SH-SY5Y (cell line): ENCODE measurements around the gene POLR1H.

Source experiments
- GATA2 ChIP-seq: IDR thresholded peaks from 2 replicates; pipeline ENCODE4 v1.6.1; 2011; ENCODE audit warnings: mild to moderate bottlenecking, low read depth, low read length
- GATA3 ChIP-seq: IDR thresholded peaks from 2 replicates; pipeline ENCODE4 v1.6.1; 2011; ENCODE audit warnings: low read depth, mild to moderate bottlenecking, low read length, moderate library complexity

DNA sequence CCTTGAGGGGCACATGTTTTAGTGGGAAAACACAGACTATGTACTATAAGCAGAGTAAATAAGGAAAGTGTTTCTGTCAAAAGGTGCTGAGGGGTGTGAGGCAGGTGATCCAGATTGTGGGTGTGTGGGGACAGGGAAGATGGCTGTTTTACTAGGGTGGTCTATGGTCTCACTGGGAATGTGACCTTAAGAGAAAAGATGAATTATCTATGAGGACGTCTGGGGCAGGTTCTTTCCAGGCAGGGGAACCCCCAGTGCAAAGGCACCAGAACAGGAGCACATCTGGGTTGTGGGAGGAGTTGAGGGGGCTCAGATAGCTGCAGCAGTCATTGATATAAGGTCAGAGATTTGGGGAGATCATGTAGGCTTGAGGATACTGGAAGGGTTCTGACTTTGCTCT is 18.2 kb upstream of the POLR1H start:
- no peak for TF ChIP-seq GATA3
- no peak for TF ChIP-seq GATA2
